Tibial nerve (tissue), 4 donors: ENCODE results near the gene LRCH4.

Experiments used
- CTCF ChIP-seq, 5 experiments: fragments of 200-600 bp in 3 of 5; fragments of 450-650 bp in 2 of 5; sonication (generic) in 3 of 5; IDR thresholded peaks; one replicate each; pipeline ENCODE4 v1.5.1; 2016 to 2019; ENCODE audit warnings: antibody characterized with exemption in 5 of 5, mild to moderate bottlenecking in 3 of 5, moderate library complexity in 2 of 5
- EP300 ChIP-seq, 2 donors: sonication (generic); formaldehyde crosslinking; IDR thresholded peaks; one replicate each; pipeline ENCODE4 v1.6.1; 2017; ENCODE audit warnings: antibody characterized with exemption in 2 of 2, mild to moderate bottlenecking in 1 of 2

GRCh38 chr7:100620239-100620638 lies 34.3 kb upstream of the LRCH4 start:
- TF ChIP-seq EP300 (IDR thresholded peaks at IDR 0.05) = no peak
- TF ChIP-seq CTCF (IDR thresholded peaks at IDR 0.05) = no peak
